Keratinocyte (primary cell): Measurements from ENCODE around the gene SLC66A1. TPM values are rescaled to one million over a fixed set of nuclear protein-coding genes. Genes with fewer than 3 reads are reported as not detected.

Experiments used
- DNase-seq: peaks from one replicate; pipeline ENCODE4 v3.0.0-alpha.2; 2011; ENCODE audit warnings: low read depth, missing footprints, low spot score
- FAIRE-seq: peaks from 2 replicates; lab custom pipeline; 2011; peaks lifted over from hg19 to GRCh38; lab: Jason Lieb, UNC
- H2AFZ ChIP-seq: 2 replicates; pipeline ENCODE4 v1.6.0; 2012; ENCODE audit warnings: low read length, control low read depth, inconsistent platforms; ENCODE audit not compliant: control insufficient read depth
- H3K27ac ChIP-seq: 2 replicates; pipeline ENCODE4 v1.5.1; 2011; ENCODE audit warnings: low read length; ENCODE audit not compliant: control insufficient read depth, insufficient read depth
- H3K27me3 ChIP-seq: 3 replicates; pipeline ENCODE4 v1.6.0; 2011; ENCODE audit warnings: low read length; ENCODE audit not compliant: control insufficient read depth, insufficient read depth; ENCODE audit errors: extremely low read depth
- H3K36me3 ChIP-seq, 2 experiments: 2 replicates in 1 of 2; 3 replicates in 1 of 2; pipeline ENCODE4 v1.5.1; 2011; ENCODE audit warnings: low read length in 2 of 2, mild to moderate bottlenecking in 1 of 2; ENCODE audit not compliant: control insufficient read depth in 2 of 2, insufficient read depth in 2 of 2; ENCODE audit errors: extremely low read depth in 1 of 2
- H3K4me1 ChIP-seq: 3 replicates; pipeline ENCODE4 v1.5.1; 2011; ENCODE audit warnings: low read length; ENCODE audit not compliant: control insufficient read depth, insufficient read depth; ENCODE audit errors: extremely low read depth
- H3K4me2 ChIP-seq: 3 replicates; pipeline ENCODE4 v1.6.0; 2011; ENCODE audit warnings: low read depth, low read length; ENCODE audit not compliant: control insufficient read depth, insufficient read depth; ENCODE audit errors: extremely low read depth
- H3K4me3 ChIP-seq, 3 experiments: fragments of 200-600 bp in 1 of 3; sonication (generic) in 1 of 3; 2 replicates in 2 of 3; 3 replicates in 1 of 3; pipeline ENCODE4 v1.5.1; 2011 to 2016; ENCODE audit warnings: low read length in 3 of 3, mild to moderate bottlenecking in 3 of 3, control low read depth in 2 of 3, inconsistent platforms in 1 of 3, low read depth in 1 of 3, mixed read lengths in 1 of 3, mixed run types in 1 of 3, moderate library complexity in 1 of 3; ENCODE audit not compliant: control insufficient read depth in 2 of 3, insufficient read depth in 2 of 3; ENCODE audit errors: extremely low read depth in 1 of 3
- H3K79me2 ChIP-seq: 2 replicates; pipeline ENCODE4 v1.6.0; 2012; ENCODE audit warnings: low read length; ENCODE audit not compliant: control insufficient read depth, insufficient read depth
- H3K9ac ChIP-seq: 3 replicates; pipeline ENCODE4 v1.6.0; 2011; ENCODE audit warnings: low read length; ENCODE audit not compliant: control insufficient read depth, insufficient read depth; ENCODE audit errors: extremely low read depth
- H3K9me1 ChIP-seq: 3 replicates; pipeline ENCODE4 v1.6.0; 2011; ENCODE audit warnings: low read length; ENCODE audit not compliant: control insufficient read depth, insufficient read depth; ENCODE audit errors: extremely low read depth
- H3K9me3 ChIP-seq: 2 replicates; pipeline ENCODE4 v1.5.1; 2012; ENCODE audit warnings: low read depth, low read length; ENCODE audit not compliant: control insufficient read depth
- H4K20me1 ChIP-seq: 3 replicates; pipeline ENCODE4 v1.6.0; 2011; ENCODE audit warnings: low read length; ENCODE audit not compliant: control insufficient read depth, insufficient read depth; ENCODE audit errors: extremely low read depth
- EZH2 ChIP-seq: IDR thresholded peaks from one replicate; pipeline ENCODE4 v1.6.1; 2012; ENCODE audit warnings: inconsistent platforms, mild to moderate bottlenecking, low read length, moderate library complexity
- dilution Hi-C: fragments of 300-500 bp; cut with MboI; formaldehyde crosslinking; loops from one replicate; pipeline ENCODE4 v1.7.0; 2020; ENCODE audit warnings: low sequenced_read_pairs; ENCODE audit not compliant: extremely low pct_ligation_motif_present
- polyA plus RNA-seq, 5 experiments: library from polyadenylated mRNA; depleted of rRNA in 3 of 5; stranded (reverse) in 3 of 5; stranded (forward) in 1 of 5; unstranded in 1 of 5; fragments of >200 nt; gene quantifications; 1 replicate in 1 of 5; 2 replicates in 3 of 5; 3 replicates in 1 of 5; pipeline versions ENCODE4 v1.2.1 to v1.2.3, GENCODE V29; 2011 to 2012; ENCODE audit warnings: missing spikeins in 2 of 5, low read depth in 1 of 5, low replicate concordance in 1 of 5
- TF ChIP-seq, protein P1 (sequence below), 3 experiments: IDR thresholded peaks in 1 of 3; conservative IDR thresholded peaks in 1 of 3; optimal IDR thresholded peaks in 1 of 3; 2 replicates in 2 of 3; 3 replicates in 1 of 3; pipeline versions ENCODE3 to v1.5.1; 2011; ENCODE audit warnings: low read length in 3 of 3, mild to moderate bottlenecking in 3 of 3, moderate library complexity in 2 of 3, control low read depth in 1 of 3, inconsistent platforms in 1 of 3; ENCODE audit not compliant: insufficient read depth in 2 of 3; ENCODE audit errors: extremely low read depth in 1 of 3

SLC66A1 gene
- polyA plus RNA-seq, 1 donor (not counting 4 experiments of a cell fraction or from before 2014, with no cell fraction given): 8.0 TPM

DNA sequence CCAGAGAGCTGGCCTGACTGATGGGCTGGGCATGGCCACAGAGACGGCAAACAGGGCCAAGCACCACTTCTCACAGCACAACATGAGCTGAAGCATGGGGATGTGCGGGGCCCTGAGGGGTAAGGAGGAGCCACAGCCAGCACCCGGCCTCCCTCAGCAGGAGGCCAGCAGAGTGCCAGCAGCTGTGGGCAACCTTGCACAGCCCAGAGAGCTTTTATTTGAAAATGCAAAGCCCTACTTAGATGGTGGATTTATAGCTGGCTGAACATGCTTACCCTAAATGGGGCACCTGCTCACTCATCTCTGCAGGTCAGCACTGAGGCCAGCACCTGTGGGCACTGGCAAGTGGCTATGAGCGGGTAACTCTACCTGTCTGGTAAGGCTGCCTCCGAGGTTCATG lies 44.1 kb downstream of the SLC66A1 start:
- H4K20me1 ChIP-seq: no peaks in the 10 kb centered on the region
- peaks cover 18% of the 10 kb centered on the region for H3K4me1 ChIP-seq
- no peak for DNase-seq
- no peak overlapping the region for H3K4me2 ChIP-seq
- no peak overlapping the region for H3K9ac ChIP-seq
- TF ChIP-seq, protein P1, sequence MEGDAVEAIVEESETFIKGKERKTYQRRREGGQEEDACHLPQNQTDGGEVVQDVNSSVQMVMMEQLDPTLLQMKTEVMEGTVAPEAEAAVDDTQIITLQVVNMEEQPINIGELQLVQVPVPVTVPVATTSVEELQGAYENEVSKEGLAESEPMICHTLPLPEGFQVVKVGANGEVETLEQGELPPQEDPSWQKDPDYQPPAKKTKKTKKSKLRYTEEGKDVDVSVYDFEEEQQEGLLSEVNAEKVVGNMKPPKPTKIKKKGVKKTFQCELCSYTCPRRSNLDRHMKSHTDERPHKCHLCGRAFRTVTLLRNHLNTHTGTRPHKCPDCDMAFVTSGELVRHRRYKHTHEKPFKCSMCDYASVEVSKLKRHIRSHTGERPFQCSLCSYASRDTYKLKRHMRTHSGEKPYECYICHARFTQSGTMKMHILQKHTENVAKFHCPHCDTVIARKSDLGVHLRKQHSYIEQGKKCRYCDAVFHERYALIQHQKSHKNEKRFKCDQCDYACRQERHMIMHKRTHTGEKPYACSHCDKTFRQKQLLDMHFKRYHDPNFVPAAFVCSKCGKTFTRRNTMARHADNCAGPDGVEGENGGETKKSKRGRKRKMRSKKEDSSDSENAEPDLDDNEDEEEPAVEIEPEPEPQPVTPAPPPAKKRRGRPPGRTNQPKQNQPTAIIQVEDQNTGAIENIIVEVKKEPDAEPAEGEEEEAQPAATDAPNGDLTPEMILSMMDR (optimal IDR thresholded peaks at IDR 0.05 in 1 of 3, IDR thresholded peaks at IDR 0.05 in 1 of 3, conservative IDR thresholded peaks at IDR 0.05 in 1 of 3; ENCODE audit: extremely low read depth in 1 of 3, insufficient read depth in 2 of 3, low read length in 3 of 3): no peak
- no peak for TF ChIP-seq EZH2
- no peak for FAIRE-seq
- H2AFZ ChIP-seq: no peak overlapping the region
- H3K9me1 ChIP-seq: no peaks in the 10 kb centered on the region
- peaks cover 24 to 30% of the 10 kb centered on the region in 2 experiments for H3K36me3 ChIP-seq
- no peaks in the 10 kb centered on the region for H3K27me3 ChIP-seq
- no peak overlapping the region for H3K4me3 ChIP-seq
- H3K79me2 ChIP-seq: peaks cover 19% of the 10 kb centered on the region
- no peak overlapping the region for H3K27ac ChIP-seq
- no peaks in the 10 kb centered on the region for H3K9me3 ChIP-seq
- dilution Hi-C loops: no loop called here

DNA sequence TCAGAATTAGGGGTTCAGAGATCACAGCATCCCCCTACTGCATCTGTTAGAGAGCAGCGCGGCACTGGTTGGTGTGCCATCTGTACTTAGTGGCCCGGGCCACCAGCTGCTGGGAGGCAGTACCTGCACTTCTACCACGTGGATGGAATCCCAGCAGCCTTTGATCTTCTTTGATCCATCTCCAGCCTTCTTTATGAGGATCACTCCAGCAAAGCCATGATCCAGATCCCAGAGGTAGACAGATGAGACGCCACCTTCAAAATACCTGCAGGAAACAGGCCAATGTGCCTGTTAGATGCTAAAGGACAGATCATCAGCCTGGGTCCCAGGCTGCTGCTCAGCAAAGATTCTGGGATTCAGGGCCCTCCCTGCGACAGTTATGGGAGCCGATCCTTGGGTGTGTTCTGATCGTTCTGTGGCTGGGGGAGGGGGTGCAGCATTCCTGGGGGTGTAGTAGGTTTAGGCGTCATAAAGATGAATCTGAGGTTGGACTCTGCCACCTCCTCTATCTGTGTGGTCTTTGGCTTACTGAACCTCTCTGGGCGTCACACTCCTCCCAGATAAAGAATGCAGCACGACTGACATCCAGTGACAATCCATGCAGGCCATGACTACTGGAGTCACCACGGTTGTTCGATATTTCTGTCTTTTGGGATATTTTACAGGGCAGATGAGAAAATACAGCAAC lies 45.3 kb downstream of the SLC66A1 start:
- Histone ChIP-seq H2AFZ (no peak overlapping the region), H3K79me2 (peaks cover 19% of the 10 kb centered on the region), H3K4me1 (peaks cover 29% of the 10 kb centered on the region), H3K9me3 (no peaks in the 10 kb centered on the region), H3K27ac (no peak overlapping the region), H3K9me1 (no peaks in the 10 kb centered on the region), H3K4me3 (no peak overlapping the region), H3K4me2 (no peak overlapping the region), H3K27me3 (no peaks in the 10 kb centered on the region), H4K20me1 (no peaks in the 10 kb centered on the region), H3K36me3 (peaks cover 22 to 24% of the 10 kb centered on the region in 2 experiments), H3K9ac (no peak overlapping the region)
- TF ChIP-seq EZH2: no peak
- TF ChIP-seq, protein P1 (optimal IDR thresholded peaks at IDR 0.05 in 1 of 3, IDR thresholded peaks at IDR 0.05 in 1 of 3, conservative IDR thresholded peaks at IDR 0.05 in 1 of 3; ENCODE audit: extremely low read depth in 1 of 3, insufficient read depth in 2 of 3, low read length in 3 of 3): no peak
- DNase-seq (no peak), FAIRE-seq (no peak)
- dilution Hi-C loops: no loop called here
